PC-3 (cell line): ENCODE data around the gene FKBP10.

Experiments
- EZH2 ChIP-seq: fragments of 300-600 bp; sonication (generic); IDR thresholded peaks from one replicate; pipeline ENCODE4 v1.6.1; 2017; ENCODE audit warnings: antibody characterized with exemption, mild to moderate bottlenecking, low read length; ENCODE audit not compliant: unreplicated experiment
- EZH2phosphoT487 ChIP-seq: fragments of 300-600 bp; sonication (generic); IDR thresholded peaks from 2 replicates; pipeline ENCODE4 v1.6.1; 2018; ENCODE audit warnings: mild to moderate bottlenecking, antibody characterized with exemption, low read length, borderline replicate concordance
- TF ChIP-seq, protein P1 (sequence below): fragments of 300-600 bp; sonication (generic); conservative IDR thresholded peaks from 2 replicates; pipeline ENCODE4 v1.5.1; 2017; ENCODE audit warnings: antibody characterized with exemption, low read depth, mild to moderate bottlenecking, low read length

- TF ChIP-seq EZH2phosphoT487 (no peak), EZH2 (no peak)
- TF ChIP-seq, protein P1, sequence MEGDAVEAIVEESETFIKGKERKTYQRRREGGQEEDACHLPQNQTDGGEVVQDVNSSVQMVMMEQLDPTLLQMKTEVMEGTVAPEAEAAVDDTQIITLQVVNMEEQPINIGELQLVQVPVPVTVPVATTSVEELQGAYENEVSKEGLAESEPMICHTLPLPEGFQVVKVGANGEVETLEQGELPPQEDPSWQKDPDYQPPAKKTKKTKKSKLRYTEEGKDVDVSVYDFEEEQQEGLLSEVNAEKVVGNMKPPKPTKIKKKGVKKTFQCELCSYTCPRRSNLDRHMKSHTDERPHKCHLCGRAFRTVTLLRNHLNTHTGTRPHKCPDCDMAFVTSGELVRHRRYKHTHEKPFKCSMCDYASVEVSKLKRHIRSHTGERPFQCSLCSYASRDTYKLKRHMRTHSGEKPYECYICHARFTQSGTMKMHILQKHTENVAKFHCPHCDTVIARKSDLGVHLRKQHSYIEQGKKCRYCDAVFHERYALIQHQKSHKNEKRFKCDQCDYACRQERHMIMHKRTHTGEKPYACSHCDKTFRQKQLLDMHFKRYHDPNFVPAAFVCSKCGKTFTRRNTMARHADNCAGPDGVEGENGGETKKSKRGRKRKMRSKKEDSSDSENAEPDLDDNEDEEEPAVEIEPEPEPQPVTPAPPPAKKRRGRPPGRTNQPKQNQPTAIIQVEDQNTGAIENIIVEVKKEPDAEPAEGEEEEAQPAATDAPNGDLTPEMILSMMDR: no peak
These were observed 22.5 kb downstream of the FKBP10 start for GRCh38 chr17:41835214-41835799.
